GM13977 (cell line): Measurements from ENCODE around the gene CEP170B.

Experiments
- DNase-seq: peaks from one replicate; pipeline ENCODE4 v3.0.0; 2012; ENCODE audit warnings: low spot score
- CTCF ChIP-seq: IDR thresholded peaks from 2 replicates; pipeline ENCODE4 v1.5.1; 2012; ENCODE audit warnings: mild to moderate bottlenecking, control low read depth; ENCODE audit not compliant: insufficient read depth; ENCODE audit errors: extremely low read depth, missing control alignments
- in situ Hi-C: fragments of 300-500 bp; cut with MboI; formaldehyde crosslinking; loops from one replicate; pipeline ENCODE4 v1.12.0; 2022; ENCODE audit warnings: low sequenced_read_pairs, low pct_unique_long_range_greater_than_20kb, mixed read lengths, inconsistent platforms; ENCODE audit not compliant: unreplicated experiment

CEP170B gene

GRCh38 chr14:104844306-104845032 lies 20.6 kb upstream of the CEP170B start:
- no peak for DNase-seq
- in situ Hi-C loops, result no loop called here
- TF ChIP-seq CTCF, result no peak

- no peak for TF ChIP-seq CTCF
- in situ Hi-C loops, result no loop called here
- DNase-seq, result no peak
Measured at GRCh38 chr14:104845033-104845666, 19.9 kb upstream of the CEP170B start.

- TF ChIP-seq CTCF, result no peak
- DNase-seq, result no peak
- in situ Hi-C loops, result no loop called here
Measured at GRCh38 chr14:104845834-104846441, 19.1 kb upstream of the CEP170B start.

GRCh38 chr14:104852280-104852663 lies 12.8 kb upstream of the CEP170B start:
- DNase-seq, result no peak

GRCh38 chr14:104855532-104856090 lies 9.5 kb upstream of the CEP170B start:
- DNase-seq, result no peak
- in situ Hi-C loops, result no loop called here
- TF ChIP-seq CTCF, result no peak

More at GRCh38 chr14:104852280-104852663, 12.8 kb upstream of the CEP170B start:
- in situ Hi-C loops, result no loop called here
- TF ChIP-seq CTCF, result no peak

- no peak for DNase-seq
- in situ Hi-C loops, result no loop called here
- no peak for TF ChIP-seq CTCF
Measured at GRCh38 chr14:104856157-104856868, 8.8 kb upstream of the CEP170B start.
